ENCODE results near the gene ATP2B1.

ATP2B1 gene

DNA sequence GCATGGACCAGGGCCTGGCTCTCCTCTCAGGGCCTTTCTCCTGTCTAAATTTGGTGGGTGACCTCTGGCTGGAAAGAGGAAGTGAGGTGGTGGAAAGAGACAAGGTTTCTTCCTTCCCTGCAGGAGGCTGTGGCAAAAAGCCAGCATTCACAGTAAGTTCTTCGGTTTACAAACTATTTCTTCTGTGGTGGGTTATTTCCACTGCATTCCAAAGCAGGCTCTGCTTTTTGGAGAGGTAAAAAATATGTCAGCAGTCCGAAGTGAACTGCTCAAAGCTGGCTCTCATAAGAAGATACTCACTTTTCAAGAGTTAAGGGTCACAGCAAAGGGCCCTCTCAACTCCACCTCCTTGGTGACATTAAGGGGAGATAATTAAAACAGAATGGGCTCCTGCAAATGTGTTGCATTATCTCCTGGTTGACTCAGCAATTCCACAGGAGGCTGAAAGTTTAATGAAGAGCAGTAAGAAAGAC, 133.9 kb downstream of the ATP2B1 start:
- no peak for DNase-seq

DNA sequence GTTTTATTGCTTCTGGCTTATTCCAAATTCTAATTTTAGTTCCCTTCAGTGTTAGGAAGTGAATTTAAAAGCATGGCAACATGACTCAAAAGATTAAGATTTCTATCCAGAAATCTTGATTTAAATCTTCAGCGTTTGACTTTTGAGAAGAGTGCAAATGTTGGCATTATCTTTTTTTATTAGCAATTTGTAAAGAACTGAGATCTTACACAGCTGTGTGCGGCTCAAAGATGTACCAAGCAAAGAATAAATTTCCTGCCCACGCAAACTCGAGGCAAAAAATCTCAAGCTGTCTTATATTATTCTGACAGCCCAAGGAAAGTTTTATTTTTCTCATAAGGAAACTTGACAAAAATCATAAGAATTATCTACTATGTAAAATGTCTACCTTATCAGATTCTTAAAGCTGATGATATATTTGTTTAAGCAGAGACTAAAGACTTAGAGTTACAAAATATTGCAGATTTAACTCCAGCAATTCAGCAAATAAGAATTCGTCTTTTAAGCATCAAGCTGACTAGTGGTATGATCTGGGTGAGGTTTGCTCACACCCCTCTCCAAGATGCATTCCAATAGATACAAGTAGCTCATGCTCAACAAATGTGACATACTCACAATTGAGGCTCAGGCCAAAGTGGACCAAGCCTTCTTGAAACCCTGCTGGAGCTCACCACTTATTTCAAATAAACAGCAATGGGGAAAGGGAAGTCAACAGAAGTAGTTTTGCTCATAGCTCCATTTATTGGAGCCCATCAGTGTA, 135.4 kb downstream of the ATP2B1 start:
- DNase-seq = no peak

DNA sequence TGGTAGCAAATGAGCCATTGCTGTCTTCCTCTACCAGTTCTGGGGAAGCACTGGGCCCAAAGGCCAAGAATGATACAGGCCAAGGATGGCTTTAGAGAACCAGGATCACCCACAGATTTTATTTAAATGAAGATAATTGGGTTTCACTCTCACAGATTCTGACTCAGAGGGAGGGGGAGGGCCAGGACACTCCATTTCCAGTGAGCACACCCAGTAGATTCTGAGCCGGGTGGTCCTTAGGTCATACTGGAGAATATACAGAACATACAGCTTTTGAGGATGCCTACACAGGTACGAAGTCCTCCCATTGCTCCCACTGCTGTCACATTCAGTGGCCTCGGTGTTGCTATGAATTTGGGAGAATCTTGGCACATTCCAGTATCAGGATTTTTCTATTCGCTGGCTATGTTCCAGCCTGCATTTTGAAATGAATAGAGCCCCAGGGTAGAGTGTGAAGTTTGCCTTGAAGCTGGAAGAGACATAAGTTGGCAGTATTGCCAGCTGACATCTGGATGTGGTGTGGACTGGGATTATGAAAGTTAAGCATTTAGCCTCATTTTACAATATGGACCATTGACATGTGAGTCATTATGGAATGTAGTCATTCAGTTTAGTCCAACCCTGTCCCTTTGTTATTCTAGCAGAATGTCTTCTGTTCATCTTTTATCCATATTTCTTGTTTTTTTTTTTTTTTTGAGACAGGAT, 137.0 kb downstream of the ATP2B1 start:
- DNase-seq = no peak

DNA sequence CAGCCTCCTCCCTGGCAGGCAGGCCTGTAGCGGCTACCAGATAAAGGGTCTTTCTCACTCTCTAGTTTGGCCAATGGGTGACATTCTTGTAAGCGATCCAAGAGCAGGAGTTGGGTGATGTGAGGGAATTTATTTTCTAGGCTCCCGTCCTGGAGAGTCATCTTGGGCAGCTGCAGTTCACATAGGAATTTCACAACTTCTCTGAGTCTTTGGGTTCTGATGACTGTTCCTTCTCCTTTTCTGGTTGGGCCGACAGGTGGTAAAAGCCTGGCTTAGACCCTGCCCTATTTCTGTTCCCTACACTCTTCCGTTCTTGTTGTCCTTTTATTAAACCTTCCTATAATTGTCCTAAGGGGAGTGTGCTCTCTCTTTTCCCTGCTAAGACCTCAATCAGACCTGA, 140.2 kb downstream of the ATP2B1 start:
- DNase-seq = no peak

DNA sequence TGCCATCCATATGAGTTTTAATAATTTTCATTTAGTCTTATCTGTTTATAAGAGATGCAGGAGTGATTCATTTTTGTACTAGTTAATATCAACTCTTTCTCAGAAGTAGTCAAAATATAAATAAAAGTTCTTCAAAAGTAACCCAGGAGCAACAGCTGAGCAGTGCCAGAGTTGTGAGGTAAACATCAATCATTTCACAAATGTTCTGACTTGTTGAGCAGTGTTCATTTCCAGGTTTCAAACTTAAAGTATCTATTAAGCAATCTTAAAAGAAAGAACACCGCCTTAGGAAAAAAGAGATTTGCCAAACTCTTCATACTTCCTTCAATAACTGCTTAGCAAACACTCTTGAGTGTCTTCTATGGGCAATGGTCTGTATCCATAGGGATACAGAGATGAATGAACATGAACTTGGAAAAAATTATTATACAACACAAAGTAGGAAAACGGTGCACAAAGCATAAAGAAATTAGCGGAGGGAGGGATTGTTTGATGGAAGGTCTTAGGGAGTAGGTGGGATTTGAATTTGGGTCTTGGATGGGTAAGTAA, 140.9 kb downstream of the ATP2B1 start:
- no peak for DNase-seq

DNA sequence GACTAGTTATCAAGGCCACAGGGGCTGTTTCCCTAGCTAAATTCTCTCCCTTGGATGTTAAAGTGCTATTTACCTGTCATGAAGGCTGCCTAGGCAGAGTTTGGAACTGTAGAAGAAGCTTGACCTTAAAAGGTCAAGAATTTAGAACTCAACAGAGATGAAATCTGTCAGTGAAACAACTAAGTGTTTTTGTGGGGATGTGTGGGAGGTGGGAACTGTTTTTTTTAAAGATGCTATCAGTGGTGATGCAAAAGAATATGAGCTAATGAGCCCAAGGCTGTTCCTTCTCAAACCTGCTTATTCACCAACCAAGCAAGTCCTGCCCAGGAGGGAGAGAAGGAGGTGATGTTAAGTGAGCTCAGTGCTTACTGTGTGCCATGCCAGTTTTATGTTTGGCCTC, 142.0 kb downstream of the ATP2B1 start:
- DNase-seq = no peak

DNA sequence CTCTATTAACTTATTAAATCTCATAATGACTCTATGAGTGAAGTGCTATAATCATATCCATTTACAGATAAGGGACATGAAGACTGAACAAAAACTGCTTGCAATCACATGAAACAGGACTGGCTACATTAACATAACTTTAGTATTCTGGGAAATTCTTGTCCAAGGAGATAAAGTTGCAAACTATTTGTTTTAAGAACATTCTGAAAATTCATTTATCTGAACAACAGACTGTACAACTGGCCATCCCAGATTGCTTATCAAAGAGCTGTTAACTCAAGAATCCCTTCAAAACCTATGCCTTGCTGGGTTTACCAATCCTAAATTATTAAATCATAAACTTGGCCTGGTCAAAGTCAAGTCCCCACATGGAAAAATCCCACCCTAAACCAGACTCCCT, 143.6 kb downstream of the ATP2B1 start:
- DNase-seq = no peak

DNA sequence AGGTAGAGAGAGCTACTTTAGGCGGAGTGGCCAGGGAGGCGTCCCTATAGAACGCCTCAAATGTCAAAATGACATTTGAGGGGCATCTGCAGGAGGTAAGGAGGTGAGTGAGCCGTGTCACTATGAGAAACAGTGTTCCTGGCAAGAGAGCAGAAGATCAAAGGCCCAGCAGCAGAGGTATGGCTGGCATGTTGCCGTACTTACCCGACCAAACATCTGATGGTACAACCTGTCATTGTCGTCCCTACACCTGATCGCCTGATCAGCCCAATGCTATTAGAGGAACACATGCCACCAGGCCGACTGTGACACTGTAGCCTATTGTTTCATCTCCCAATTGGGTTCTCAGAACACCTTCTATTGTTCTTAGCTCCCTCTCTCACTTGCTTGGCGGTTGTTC, 148.9 kb downstream of the ATP2B1 start:
- no peak for DNase-seq

DNA sequence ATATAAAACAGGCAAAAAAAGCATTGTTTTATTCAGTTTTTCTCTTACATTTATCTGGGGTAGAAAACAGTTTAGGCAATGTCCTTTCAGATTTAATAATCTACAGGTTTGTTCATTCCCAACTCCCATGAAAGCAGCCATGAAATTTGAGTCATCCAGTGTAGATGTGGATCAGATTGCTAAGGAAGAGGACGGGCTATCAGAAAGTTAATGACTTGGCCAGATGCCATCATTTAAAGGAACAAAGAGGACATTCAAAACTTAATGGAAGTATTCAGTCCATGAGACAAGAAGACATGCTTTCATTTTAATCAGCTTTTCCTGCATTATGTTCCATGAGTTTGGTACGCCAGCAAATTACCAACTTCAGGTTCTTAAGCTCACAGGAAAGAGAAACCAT, 151.7 kb downstream of the ATP2B1 start:
- no peak for DNase-seq

DNA sequence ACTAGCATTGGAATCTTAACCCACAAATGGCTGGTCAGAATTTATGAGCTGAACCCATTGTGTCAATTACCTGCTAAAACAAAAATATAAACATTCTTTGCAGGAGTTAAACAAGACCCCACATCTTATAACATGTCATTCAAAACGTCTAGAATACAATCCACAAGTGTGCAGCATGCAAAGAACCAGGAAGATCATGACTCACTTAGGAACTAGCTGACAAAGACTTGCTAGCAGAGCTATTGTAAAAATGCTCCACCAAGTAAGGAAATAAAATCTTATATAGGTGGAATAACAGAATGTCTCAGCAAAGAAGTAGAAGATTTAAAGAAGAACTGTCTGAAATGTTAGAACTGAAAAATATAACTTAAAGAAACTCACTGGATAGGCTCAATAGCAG, 156.3 kb downstream of the ATP2B1 start:
- DNase-seq = no peak

DNA sequence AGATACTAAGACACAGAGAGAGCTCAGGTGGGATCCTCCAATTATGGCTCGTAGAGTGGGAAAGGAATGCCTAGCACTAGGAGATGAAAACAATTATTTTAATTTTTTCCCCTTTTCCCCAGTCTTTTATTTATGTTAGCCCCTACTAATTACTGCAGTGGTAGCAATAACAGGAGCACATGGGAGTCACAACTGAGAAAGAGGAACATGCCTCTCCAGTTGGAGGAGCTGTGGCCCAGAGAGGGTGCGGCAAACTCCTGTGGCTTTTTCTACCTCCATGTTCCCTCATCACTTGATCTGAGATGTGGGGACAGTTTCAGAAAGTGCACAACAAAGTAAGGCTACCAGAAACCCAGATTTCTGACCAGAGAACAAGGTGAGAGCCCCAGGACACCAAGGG, 156.9 kb downstream of the ATP2B1 start:
- DNase-seq = no peak

DNA sequence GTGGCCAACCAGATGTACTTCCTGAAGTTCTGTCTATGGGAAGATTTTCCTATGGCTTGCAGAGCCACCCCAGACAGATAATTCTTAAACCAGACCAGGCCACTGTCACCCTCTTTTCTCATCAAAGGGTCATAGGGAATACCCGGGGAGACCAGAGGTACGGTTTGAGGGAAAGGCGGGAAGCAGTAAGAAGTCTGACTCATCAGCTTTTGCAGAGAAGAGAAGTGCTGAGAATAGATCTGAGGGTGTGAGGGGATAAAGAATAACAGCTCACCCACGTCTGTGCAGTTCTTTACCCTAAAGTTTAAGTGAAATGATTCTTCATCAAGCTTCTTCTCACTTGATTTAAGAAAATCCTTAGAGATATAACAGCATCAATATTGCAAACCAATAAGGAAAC, 161.5 kb downstream of the ATP2B1 start:
- no peak for DNase-seq

DNA sequence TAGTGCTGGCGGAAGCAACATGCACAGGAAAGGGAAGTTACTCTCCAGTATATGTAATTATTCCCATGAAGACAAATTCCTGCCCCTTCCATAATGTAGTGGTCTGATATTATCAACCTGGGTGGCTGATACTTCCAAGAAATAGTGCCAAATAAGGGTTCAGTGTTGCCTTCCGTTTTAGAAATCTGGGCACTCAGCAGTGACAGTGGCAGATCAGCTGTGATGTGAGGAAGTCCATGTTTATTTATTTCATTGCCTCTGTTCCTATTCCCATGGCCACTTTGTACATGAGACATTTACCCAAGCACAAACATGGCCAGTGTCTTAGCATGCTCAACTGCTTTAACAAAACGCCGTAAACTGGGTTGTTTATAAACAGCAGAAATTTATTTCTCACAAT, 162.5 kb downstream of the ATP2B1 start:
- no peak for DNase-seq

DNA sequence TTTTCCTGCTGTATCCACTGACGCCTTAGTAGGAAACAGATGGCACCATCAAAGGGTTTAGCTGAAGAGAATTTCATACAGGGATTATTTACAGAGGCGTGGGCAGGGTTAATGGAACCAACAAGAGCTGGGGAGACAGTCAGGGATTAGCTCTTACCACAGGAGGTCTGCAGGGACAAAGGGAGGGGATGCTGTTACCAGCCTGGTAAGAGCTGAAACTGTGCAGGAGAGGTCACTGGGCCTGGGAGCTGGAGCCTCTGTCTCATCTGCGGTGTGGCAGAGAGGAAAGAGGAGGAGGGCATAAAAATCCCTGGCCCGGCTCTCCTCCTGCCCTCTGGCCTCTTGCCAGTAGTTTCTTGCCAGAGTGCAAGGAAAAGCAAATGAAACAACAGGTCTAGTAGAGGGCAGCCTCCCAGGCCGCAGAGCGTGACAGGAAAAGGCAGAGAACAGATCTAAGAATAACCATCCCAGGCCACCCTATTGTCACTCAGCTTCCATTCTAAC, 163.9 kb downstream of the ATP2B1 start:
- DNase-seq = peak; percentile 82

DNA sequence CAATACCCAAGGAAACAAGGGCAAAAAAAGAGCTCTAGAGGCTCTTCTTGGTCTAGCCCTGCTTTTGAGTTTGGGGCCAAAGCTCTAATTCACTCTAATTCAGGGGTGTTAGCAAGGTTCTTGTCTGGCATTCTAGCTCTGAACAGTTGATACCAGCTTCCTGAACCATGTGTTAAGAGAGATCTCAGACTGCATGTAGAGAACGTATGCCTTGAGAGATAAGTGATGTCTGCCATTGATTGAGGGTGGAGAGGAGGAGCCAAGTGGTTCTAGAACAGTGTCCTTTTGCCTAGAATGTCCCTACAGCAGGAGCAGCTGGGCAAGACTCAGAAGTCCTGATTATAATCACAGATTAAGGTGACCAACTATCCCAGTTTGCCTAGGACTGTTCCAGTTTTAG, 164.6 kb downstream of the ATP2B1 start:
- no peak for DNase-seq

DNA sequence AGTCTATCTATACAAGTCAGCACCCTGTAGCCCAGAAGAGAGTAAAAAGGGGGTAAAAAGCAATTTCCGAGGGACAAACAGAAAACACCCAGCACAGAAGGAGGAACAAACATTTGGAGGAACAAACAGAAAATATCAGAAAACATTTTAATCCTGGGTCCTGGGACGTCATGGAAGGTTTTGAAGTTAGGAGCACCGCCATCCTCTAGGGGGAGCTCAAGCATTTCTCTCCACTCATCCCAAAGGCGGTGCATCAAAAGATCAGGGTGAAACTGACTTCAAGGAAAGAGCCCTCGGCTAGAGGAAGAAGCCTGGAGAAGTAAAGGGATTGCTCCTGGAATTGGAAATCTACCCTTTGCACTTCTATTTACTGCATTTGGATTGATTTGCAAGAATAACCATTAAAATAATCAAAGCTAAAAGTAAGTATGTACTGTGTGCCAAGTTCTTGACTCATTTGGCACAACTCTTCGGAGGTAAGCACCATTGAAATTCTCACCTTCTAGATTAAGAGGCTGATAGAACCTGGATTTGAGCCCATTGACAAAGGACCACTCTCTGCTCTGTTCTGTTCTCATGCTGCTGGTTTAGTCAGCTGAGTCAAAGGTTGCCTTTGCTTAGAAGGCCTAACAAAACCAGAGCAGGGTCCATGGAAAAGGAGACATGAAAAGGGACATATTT, 165.6 kb downstream of the ATP2B1 start:
- peak; percentile 69 for DNase-seq

DNA sequence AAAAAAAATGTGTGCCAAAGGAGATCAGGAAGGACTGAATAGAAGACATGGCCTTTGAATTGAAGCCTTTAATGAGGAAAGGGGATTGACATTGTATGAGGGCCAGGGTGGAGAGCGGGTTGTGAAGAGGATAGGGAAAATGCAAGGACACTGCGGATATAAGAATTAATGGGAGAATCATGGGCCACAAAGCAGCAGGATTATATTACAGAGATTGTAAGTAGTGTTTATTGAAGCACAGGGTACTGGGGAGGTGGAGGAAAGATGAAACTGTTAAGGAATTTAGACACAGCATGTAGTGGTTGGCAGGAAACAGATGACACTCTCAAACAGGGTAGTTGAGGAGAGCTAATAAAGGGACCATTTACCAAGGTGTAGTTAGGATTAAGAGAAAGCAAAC, 166.4 kb downstream of the ATP2B1 start:
- no peak for DNase-seq

DNA sequence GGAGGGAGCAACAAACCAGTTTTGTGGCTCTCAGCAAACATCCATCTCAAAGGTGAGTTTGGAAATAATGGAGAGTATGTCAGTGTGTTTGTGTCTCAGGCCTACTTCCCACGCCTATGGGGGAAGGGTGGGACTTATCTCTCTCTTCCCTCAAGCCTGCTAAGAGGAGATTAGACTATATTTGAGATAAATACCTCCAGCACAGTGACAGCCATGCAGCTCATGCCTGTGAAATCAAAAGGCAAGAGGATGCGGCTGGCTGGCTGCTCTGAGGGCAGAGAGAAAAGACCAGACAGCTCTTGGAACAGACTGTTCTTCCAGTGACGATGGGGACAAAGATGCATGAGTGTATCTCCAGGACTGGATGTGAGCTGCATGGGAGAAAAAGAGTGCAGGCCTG, 168.1 kb downstream of the ATP2B1 start:
- no peak for DNase-seq

DNA sequence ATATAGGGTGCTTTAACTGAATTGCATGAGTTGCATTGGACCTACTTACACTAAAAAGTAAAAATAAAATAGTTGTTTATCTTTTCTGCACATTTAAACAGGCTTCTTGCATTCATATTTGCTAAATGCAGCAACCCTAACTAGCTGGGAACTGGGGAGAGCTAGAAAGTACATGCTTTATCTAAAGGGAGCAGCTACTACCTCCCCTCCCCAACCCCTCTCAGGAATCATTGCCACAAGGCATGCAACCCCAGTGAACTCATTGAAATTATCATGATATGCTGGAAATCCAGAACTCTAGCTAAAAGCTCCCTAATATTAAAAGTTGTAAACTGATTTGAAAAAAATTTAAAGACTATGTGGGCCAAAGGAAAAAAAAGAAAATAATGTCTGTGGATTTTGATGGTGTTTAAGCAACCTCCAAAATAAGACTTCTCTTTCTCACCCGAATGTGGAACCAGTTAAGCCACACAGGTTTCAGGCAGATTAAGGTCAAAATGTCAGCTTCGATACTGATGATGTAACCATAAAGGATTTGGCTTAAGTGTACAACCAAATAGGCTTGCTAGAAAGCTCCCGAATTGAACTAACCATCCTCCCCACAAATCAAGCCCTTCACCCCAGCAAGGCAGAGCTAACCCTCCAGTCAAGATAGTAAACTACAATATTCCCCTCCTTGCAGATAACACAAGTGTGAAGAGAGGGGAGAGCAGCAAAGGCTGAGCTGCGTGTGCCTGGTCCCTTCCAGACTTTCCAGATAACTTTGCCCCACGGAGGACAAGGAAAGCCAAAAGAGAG, 169.0 kb downstream of the ATP2B1 start:
- DNase-seq = no peak

DNA sequence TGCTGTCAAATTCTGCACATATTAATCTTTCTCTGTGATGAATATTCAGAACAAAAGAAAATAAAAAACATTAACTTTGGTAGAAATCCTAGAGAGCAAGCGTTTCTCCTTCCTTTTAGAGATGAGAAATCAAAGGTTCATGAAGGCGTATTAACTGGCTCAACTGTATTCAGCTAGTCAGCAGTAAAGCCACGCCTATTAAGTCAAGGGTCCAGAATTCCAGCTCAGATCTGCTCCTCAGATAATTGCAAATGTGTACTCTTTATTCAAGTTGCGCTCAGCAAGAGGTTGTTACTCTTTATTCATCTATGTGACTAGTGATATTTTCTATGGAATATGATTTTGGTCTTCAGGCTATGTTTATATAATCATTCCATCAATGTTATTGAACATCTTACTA, 169.7 kb downstream of the ATP2B1 start:
- no peak for DNase-seq

Data from DMS153 (cell line).